B cell (primary cell): Measurements from ENCODE around the gene BEND2. TPM values are rescaled to one million over a fixed set of nuclear protein-coding genes. Genes with fewer than 3 reads are reported as not detected.

Experiments
- ATAC-seq: fragments of 200-7000 bp; cut with Tn5 transposase; one replicate; pipeline ENCODE4 v1.10.0; 2021; ENCODE audit warnings: low read depth, mild to moderate bottlenecking, moderate number of reproducible peaks, moderate library complexity
- CTCF ChIA-PET: fragments of 350-600 bp; sonication (Branson Sonifier 250); formaldehyde crosslinking; loops from one replicate; lab custom pipeline; 2021; ENCODE audit warnings: antibody characterized with exemption, inconsistent platforms; lab: Charles Lee
- POLR2A ChIA-PET: fragments of 350-600 bp; sonication (Branson Sonifier 250); formaldehyde crosslinking; loops from one replicate; lab custom pipeline; 2021; ENCODE audit warnings: antibody characterized with exemption; lab: Charles Lee
- DNase-seq: peaks from one replicate; pipeline ENCODE4 v3.0.0; 2013
- H2AFZ ChIP-seq: 2 replicates; pipeline ENCODE4 v1.6.1; 2012; ENCODE audit warnings: mild to moderate bottlenecking, low read depth, low read length; ENCODE audit not compliant: insufficient read depth, poor library complexity, severe bottlenecking
- H3K27ac ChIP-seq, 2 donors: 1 replicate in 1 of 2; 2 replicates in 1 of 2; pipeline ENCODE4 v1.5.1; 2012 to 2013; ENCODE audit warnings: low read length in 2 of 2, mild to moderate bottlenecking in 2 of 2, moderate library complexity in 1 of 2
- H3K27me3 ChIP-seq, 4 experiments: fragments of 200-600 bp in 1 of 4; sonication (generic) in 1 of 4; replicated peaks in 1 of 4; 1 replicate in 2 of 4; 2 replicates in 2 of 4; pipeline versions ENCODE4 v1.6.1 to v1.7.0; 2013 to 2016; ENCODE audit warnings: low read length in 3 of 4, mild to moderate bottlenecking in 2 of 4, mixed read lengths in 1 of 4, moderate library complexity in 1 of 4; ENCODE audit not compliant: insufficient read depth in 4 of 4, control insufficient read depth in 3 of 4; ENCODE audit errors: control extremely low read depth in 1 of 4
- H3K36me3 ChIP-seq, 2 experiments: replicated peaks in 1 of 2; 1 replicate in 1 of 2; 2 replicates in 1 of 2; pipeline versions ENCODE4 v1.6.1 to v1.7.1; 2013; ENCODE audit warnings: low read length in 1 of 2; ENCODE audit not compliant: insufficient read depth in 2 of 2, control insufficient read depth in 1 of 2; ENCODE audit errors: control extremely low read depth in 1 of 2, extremely low read depth in 1 of 2
- H3K4me1 ChIP-seq, 2 donors: fragments of 200-600 bp in 1 of 2; sonication (generic) in 1 of 2; 1 replicate in 1 of 2; 2 replicates in 1 of 2; pipeline versions ENCODE4 v1.5.1 to v1.6.1; 2013 to 2017; ENCODE audit warnings: low read length in 2 of 2; ENCODE audit not compliant: control insufficient read depth in 2 of 2, insufficient read depth in 2 of 2
- H3K4me2 ChIP-seq: replicated peaks from 2 replicates; pipeline ENCODE3; 2012; ENCODE audit warnings: mild to moderate bottlenecking, low read depth, low read length; ENCODE audit not compliant: poor library complexity, severe bottlenecking
- H3K4me3 ChIP-seq, 5 experiments: fragments of 200-600 bp in 1 of 5; sonication (generic) in 1 of 5; 1 replicate in 3 of 5; 2 replicates in 2 of 5; pipeline versions ENCODE4 v1.5.1 to v1.7.0; 2011 to 2016; ENCODE audit warnings: low read length in 4 of 5, mild to moderate bottlenecking in 4 of 5, low read depth in 2 of 5, control low read depth in 1 of 5, moderate library complexity in 1 of 5; ENCODE audit not compliant: insufficient read depth in 1 of 5; ENCODE audit errors: control extremely low read depth in 1 of 5, extremely low read depth in 1 of 5
- H3K79me2 ChIP-seq: fragments of 200-600 bp; sonication (generic); one replicate; pipeline ENCODE4 v1.6.0; 2016; ENCODE audit warnings: low read length; ENCODE audit not compliant: control insufficient read depth, insufficient read depth
- H3K9ac ChIP-seq: fragments of 200-600 bp; sonication (generic); 2 replicates; pipeline ENCODE4 v1.6.1; 2017; ENCODE audit warnings: mild to moderate bottlenecking, low read length, moderate library complexity
- H3K9me3 ChIP-seq, 3 donors: one replicate each; pipeline versions ENCODE4 v1.6.1 to v1.7.1; 2013; ENCODE audit warnings: low read length in 2 of 3; ENCODE audit not compliant: control insufficient read depth in 2 of 3, insufficient read depth in 1 of 3; ENCODE audit errors: control extremely low read depth in 1 of 3
- H4K20me1 ChIP-seq: 2 replicates; pipeline ENCODE4 v1.6.0; 2012; ENCODE audit warnings: mild to moderate bottlenecking, low read length; ENCODE audit not compliant: insufficient read depth, control insufficient read depth, poor library complexity, severe bottlenecking
- H3K27ac Mint-ChIP-seq: one replicate; pipeline ENCODE4 v1.8.0; 2021; ENCODE audit warnings: mixed read lengths
- H3K27me3 Mint-ChIP-seq: one replicate; pipeline ENCODE4 v1.8.0; 2021; ENCODE audit warnings: mixed read lengths
- H3K4me1 Mint-ChIP-seq: one replicate; pipeline ENCODE4 v1.8.0; 2021; ENCODE audit warnings: mixed read lengths
- H3K4me3 Mint-ChIP-seq: one replicate; pipeline ENCODE4 v1.8.0; 2021; ENCODE audit warnings: mixed read lengths
- H3K9me3 Mint-ChIP-seq: one replicate; pipeline ENCODE4 v1.8.0; 2022; ENCODE audit warnings: mixed read lengths; ENCODE audit not compliant: insufficient read depth
- EZH2 ChIP-seq: IDR thresholded peaks from 2 replicates; pipeline ENCODE4 v1.6.1; 2012; ENCODE audit warnings: borderline replicate concordance, low read depth, mild to moderate bottlenecking, moderate library complexity, low read length; ENCODE audit not compliant: insufficient read depth, poor library complexity, severe bottlenecking
- WGBS: methylation state at CpG from one replicate; pipeline ENCODE4 v1.1.5; 2013; ENCODE audit warnings: missing lambda C conversion rate; ENCODE audit not compliant: insufficient coverage; 5-methylcytosine and 5-hydroxymethylcytosine counted together
- intact Hi-C: fragments of 100-400 bp; cut with micrococcal nuclease; formaldehyde crosslinking; loops from one replicate; pipeline ENCODE4 v1.10.0; 2022
- polyA plus RNA-seq: library from polyadenylated mRNA; depleted of rRNA; stranded (reverse); fragments of >200 nt; gene quantifications from 2 replicates; pipeline ENCODE4 v1.2.3, GENCODE V29; 2012
- total RNA-seq, 2 donors: library from RNA; stranded (reverse); fragments of 120-200 nt in 1 of 2; gene quantifications; 1 replicate in 1 of 2; 2 replicates in 1 of 2; pipeline versions ENCODE4 v1.2.3 to v1.2.4, GENCODE V29; 2013 to 2022
- TF ChIP-seq, protein P1 (sequence below): fragments of 200-600 bp; IDR thresholded peaks from one replicate; pipeline ENCODE4 v1.8.0; 2022; ENCODE audit warnings: antibody characterized with exemption, mild to moderate bottlenecking

Gene BEND2
- total and polyA plus RNA-seq, 2 donors (not counting 1 experiment from before 2014, with no cell fraction given), result not detected

- POLR2A ChIA-PET, result no interaction called here
Observed at GRCh38 chrX:18119856-18120255, 100.8 kb downstream of the BEND2 start.

More at GRCh38 chrX:18119856-18120255, 100.8 kb downstream of the BEND2 start:
- no peaks in the 10 kb centered on the region for H3K4me1 Mint-ChIP-seq
- no peak for DNase-seq
- Histone ChIP-seq H4K20me1 (no peaks in the 10 kb centered on the region), H3K4me1 (no peaks in the 10 kb centered on the region), H3K9me3 (no peaks in the 10 kb centered on the region), H3K4me3 (no peak overlapping the region), H3K9ac (no peak overlapping the region), H3K36me3 (no peaks in the 10 kb centered on the region), H3K79me2 (no peaks in the 10 kb centered on the region), H2AFZ (no peak overlapping the region), H3K27me3 (no peaks in the 10 kb centered on the region), H3K4me2 (no peak overlapping the region), H3K27ac (no peak overlapping the region)
- H3K27me3 Mint-ChIP-seq, result no peaks in the 10 kb centered on the region
- WGBS, result no CpG with 5 or more reads among the region's 2 CpGs
- CTCF ChIA-PET, result no interaction called here
- no peaks in the 10 kb centered on the region for H3K9me3 Mint-ChIP-seq
- no peak overlapping the region for H3K27ac Mint-ChIP-seq
- TF ChIP-seq, protein P1, sequence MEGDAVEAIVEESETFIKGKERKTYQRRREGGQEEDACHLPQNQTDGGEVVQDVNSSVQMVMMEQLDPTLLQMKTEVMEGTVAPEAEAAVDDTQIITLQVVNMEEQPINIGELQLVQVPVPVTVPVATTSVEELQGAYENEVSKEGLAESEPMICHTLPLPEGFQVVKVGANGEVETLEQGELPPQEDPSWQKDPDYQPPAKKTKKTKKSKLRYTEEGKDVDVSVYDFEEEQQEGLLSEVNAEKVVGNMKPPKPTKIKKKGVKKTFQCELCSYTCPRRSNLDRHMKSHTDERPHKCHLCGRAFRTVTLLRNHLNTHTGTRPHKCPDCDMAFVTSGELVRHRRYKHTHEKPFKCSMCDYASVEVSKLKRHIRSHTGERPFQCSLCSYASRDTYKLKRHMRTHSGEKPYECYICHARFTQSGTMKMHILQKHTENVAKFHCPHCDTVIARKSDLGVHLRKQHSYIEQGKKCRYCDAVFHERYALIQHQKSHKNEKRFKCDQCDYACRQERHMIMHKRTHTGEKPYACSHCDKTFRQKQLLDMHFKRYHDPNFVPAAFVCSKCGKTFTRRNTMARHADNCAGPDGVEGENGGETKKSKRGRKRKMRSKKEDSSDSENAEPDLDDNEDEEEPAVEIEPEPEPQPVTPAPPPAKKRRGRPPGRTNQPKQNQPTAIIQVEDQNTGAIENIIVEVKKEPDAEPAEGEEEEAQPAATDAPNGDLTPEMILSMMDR, result no peak
- TF ChIP-seq EZH2, result no peak
- intact Hi-C loops, result no loop called here
- ATAC-seq, result no peak
- H3K4me3 Mint-ChIP-seq, result no peak overlapping the region

Other genes starting within 250 kb of the BEND2 start
- 1.3 TPM in 2 replicates for gene SCML2, start 133.8 kb upstream of the BEND2 start, total RNA-seq
- gene SCML2, start 133.8 kb upstream of the BEND2 start, polyA plus RNA-seq, result 1.2 and 1.5 TPM in 2 replicates
- 4.6 and 4.7 TPM in 2 replicates for gene CDKL5, start 204.7 kb upstream of the BEND2 start, total RNA-seq
- gene CDKL5, start 204.7 kb upstream of the BEND2 start, polyA plus RNA-seq, result 0.72 and 1.2 TPM in 2 replicates